ENCODE data around the gene EIPR1. TPM values are rescaled to one million over a fixed set of nuclear protein-coding genes. Genes with fewer than 3 reads are reported as not detected.

EIPR1 gene
- total and polyA plus RNA-seq, 2 of the 4 experiments (the other 2 are of a cell fraction) = 46.5 to 67.4 TPM

DNA sequence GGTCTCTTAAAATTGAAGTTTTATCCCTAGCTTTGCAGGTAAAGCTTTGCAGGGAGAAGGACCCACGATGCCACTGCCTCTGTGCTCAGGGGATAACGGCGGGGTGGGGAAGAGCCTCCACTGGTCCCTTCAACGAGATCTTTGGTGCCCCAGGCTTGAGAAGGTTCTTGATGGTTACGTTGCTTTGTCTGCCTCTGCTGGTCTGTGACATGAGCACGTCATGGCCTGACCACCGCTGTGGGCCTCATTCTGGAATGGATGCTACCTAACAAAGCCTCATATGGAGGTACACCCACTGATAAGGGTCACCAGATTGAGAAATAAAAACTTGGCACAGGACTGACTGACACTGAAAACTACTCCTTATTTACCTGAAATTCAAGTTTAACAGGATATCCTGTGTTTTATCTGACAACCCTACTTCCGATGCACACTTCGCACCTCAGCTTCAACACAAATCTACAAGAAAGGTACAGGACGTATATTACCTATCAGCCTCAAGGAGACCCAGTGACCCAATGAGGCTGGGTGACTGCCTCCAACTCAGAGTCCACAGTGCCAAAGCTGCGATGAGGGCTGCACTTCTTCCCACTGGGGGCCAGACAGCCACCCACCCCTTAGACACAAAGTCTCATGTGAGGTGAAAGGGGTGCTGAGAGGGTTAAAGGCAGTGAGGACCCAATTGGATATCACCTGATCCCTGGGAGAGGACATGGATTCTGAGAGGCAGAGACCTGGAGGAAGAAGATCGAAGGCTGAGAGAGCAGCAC lies 64.9 kb downstream of the EIPR1 start (continued):
- TF ChIP-seq NFE2L2 (IDR thresholded peaks at IDR 0.05; ENCODE audit: low read depth, low read length) = no peak

DNA sequence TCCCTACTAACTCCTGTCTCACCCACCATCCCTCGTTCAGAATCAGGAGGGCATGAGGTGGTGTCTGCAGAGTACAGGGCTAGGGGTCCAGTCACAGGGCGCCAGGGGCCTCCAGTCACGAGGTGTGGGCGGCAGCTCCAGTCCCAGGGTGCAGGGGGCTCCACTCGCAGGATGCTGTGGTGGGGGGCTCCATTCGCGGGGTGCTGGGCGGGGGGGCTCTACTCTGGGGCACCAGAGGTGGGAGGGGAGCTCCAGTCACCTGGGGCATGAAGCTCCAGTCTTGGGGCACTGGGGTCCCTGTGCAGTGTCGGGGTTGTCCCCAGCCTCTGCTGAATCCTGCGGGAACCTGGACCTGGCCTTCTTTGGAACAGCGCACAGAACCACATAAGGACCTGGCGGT lies 66.0 kb downstream of the EIPR1 start:
- H4K8ac ChIP-seq (ENCODE audit: low read depth in 2 of 2, low read length in 2 of 2) = no peak overlapping the region
- ATAC-seq (ENCODE audit: low read depth) (peak; percentile 34; the same call in 1 of the 2 replicates), DNase-seq (no peak)
- in situ Hi-C loops (cut with MboI; ENCODE audit: low sequenced_read_pairs) (no loop called here), dilution Hi-C loops (cut with HindIII; ENCODE audit: low sequenced_read_pairs, unreplicated experiment) (no loop called here), intact Hi-C loops (cut with micrococcal nuclease) (no loop called here)
- no peaks in the 10 kb centered on the region for H3K36me3 ChIP-seq (ENCODE audit: control insufficient read depth, insufficient read depth, low read length)
- H3K9ac ChIP-seq (ENCODE audit: low read depth, low read length) = no peak overlapping the region
- 0 out of 2 replicates have a peak, but pooled peaks cover under 1% of the 10 kb centered on the region for H4K20me1 ChIP-seq (ENCODE audit: insufficient read depth, low read length)
- POLR2A ChIA-PET (ENCODE audit: unreplicated experiment) = no interaction called here
- H3K14ac ChIP-seq (replicated peaks; ENCODE audit: low read depth, low read length) = no peak overlapping the region
- H2AFZ ChIP-seq (replicated peaks; ENCODE audit: low read length, poor library complexity) = no peak overlapping the region
- H3K23ac ChIP-seq (ENCODE audit: low read depth, low read length) = no peak overlapping the region
- no peak overlapping the region for H4K91ac ChIP-seq (ENCODE audit: insufficient read depth, low read depth, low read length)
- no peak overlapping the region for H3K4me2 ChIP-seq (ENCODE audit: low read depth, low read length)
- no peak overlapping the region for H3K4me3 ChIP-seq (ENCODE audit: insufficient read depth, low read depth, low read length)
- H3K27ac ChIP-seq (ENCODE audit: insufficient read depth, low read length) = no peak overlapping the region
- no peaks in the 10 kb centered on the region for H3K27me3 ChIP-seq (ENCODE audit: control insufficient read depth, insufficient read depth, low read length)
- H2BK20ac ChIP-seq (ENCODE audit: low read depth, low read length) = no peak overlapping the region
- no peak overlapping the region for H2AK9ac ChIP-seq (replicated peaks; ENCODE audit: low read depth, low read length, poor library complexity)
- H3K9me1 ChIP-seq (ENCODE audit: insufficient read depth, low read length) = 0 out of 2 replicates have a peak, but pooled peaks cover under 1% of the 10 kb centered on the region
- WGBS, 2 experiments (ENCODE audit: extremely low coverage in 2 of 2, insufficient read length in 1 of 2) = 96% methylated on average over 3 of the region's 12 CpGs; no CpG with 5 or more reads in 1 of the 2 experiments
- no peak overlapping the region for H2BK15ac ChIP-seq (ENCODE audit: low read depth, low read length)
- BruUV-seq (replicated peaks) = no TSS peak
- H3K56ac ChIP-seq (ENCODE audit: extremely low read depth, insufficient read depth, low read length) = no peak overlapping the region
- H3K4ac ChIP-seq (ENCODE audit: low read depth, low read length) = no peak overlapping the region
- H3K79me1 ChIP-seq (ENCODE audit: low read depth in 1 of 2, low read length in 2 of 2) = peaks cover 13 to 17% of the 10 kb centered on the region in 2 experiments
- CTCF ChIA-PET = no interaction called here
- TF ChIP-seq NFE2L2 (IDR thresholded peaks at IDR 0.05; ENCODE audit: low read depth, low read length) (no peak), MAFK (IDR thresholded peaks at IDR 0.05; ENCODE audit: low read depth, low read length) (no peak), MAZ (IDR thresholded peaks at IDR 0.05; ENCODE audit: borderline replicate concordance, low read depth, low read length) (no peak), CEBPB (IDR thresholded peaks at IDR 0.05; ENCODE audit: low read depth, low read length) (no peak), BHLHE40 (IDR thresholded peaks at IDR 0.05; ENCODE audit: low read depth, low read length) (no peak), SMC3 (IDR thresholded peaks at IDR 0.05; ENCODE audit: low read depth, low read length) (no peak), POLR2A (IDR thresholded peaks at IDR 0.05; ENCODE audit: low read depth, low read length) (no peak), FOS (IDR thresholded peaks at IDR 0.05; ENCODE audit: low read depth, low read length) (no peak)
- TF ChIP-seq, protein P1, sequence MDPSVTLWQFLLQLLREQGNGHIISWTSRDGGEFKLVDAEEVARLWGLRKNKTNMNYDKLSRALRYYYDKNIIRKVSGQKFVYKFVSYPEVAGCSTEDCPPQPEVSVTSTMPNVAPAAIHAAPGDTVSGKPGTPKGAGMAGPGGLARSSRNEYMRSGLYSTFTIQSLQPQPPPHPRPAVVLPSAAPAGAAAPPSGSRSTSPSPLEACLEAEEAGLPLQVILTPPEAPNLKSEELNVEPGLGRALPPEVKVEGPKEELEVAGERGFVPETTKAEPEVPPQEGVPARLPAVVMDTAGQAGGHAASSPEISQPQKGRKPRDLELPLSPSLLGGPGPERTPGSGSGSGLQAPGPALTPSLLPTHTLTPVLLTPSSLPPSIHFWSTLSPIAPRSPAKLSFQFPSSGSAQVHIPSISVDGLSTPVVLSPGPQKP (IDR thresholded peaks at IDR 0.05; ENCODE audit: borderline replicate concordance, low read depth, low read length) = no peak
- no peak overlapping the region for H2BK5ac ChIP-seq (ENCODE audit: low read depth, low read length, poor library complexity, severe bottlenecking)
- H2BK120ac ChIP-seq (ENCODE audit: low read depth, low read length) = no peak overlapping the region
- H3K4me1 ChIP-seq (ENCODE audit: control insufficient read depth, insufficient read depth, low read length) = peaks cover 2% of the 10 kb centered on the region; the same call in 1 of the 2 replicates
- no peaks in the 10 kb centered on the region for H3K9me3 ChIP-seq (ENCODE audit: control insufficient read depth, insufficient read depth, low read length)
- no peak overlapping the region for H3K18ac ChIP-seq (ENCODE audit: low read depth, low read length)
- H2AK5ac ChIP-seq (ENCODE audit: low read depth, low read length) = no peak overlapping the region
- no peak overlapping the region for H4K5ac ChIP-seq (ENCODE audit: low read depth, low read length)

Data from IMR-90 (cell line).